ENCODE results near the gene DOCK3.

- TF ChIP-seq CTCF (IDR thresholded peaks at IDR 0.05; ENCODE audit: poor library complexity, severe bottlenecking) (no peak), EZH2 (IDR thresholded peaks at IDR 0.05; ENCODE audit: borderline replicate concordance, insufficient read depth, low read length, poor library complexity, severe bottlenecking) (no peak), SMC3 (conservative IDR thresholded peaks at IDR 0.05; ENCODE audit: poor library complexity) (no peak), REST (IDR thresholded peaks at IDR 0.05; ENCODE audit: borderline replicate concordance) (no peak), RAD21 (conservative IDR thresholded peaks at IDR 0.05) (no peak), MXI1 (conservative IDR thresholded peaks at IDR 0.05; ENCODE audit: poor library complexity, severe bottlenecking) (no peak), POLR2AphosphoS5 (IDR thresholded peaks at IDR 0.05) (no peak)
These were observed 216.1 kb downstream of the DOCK3 start for GRCh38 chr3:50890688-50891344.

Measured in neural cell (in vitro differentiated cells).